NCI-H2081 (cell line): ENCODE data around the gene E2F1.

Experiments used
- DNase-seq, 2 experiments: peaks; one replicate each; lab custom pipeline; 2025; lab: John Stamatoyannopoulos, UW

The E2F1 gene

GRCh38 chr20:33687993-33688937, 2.1 kb upstream of the E2F1 start:
- no peak for DNase-seq

DNA sequence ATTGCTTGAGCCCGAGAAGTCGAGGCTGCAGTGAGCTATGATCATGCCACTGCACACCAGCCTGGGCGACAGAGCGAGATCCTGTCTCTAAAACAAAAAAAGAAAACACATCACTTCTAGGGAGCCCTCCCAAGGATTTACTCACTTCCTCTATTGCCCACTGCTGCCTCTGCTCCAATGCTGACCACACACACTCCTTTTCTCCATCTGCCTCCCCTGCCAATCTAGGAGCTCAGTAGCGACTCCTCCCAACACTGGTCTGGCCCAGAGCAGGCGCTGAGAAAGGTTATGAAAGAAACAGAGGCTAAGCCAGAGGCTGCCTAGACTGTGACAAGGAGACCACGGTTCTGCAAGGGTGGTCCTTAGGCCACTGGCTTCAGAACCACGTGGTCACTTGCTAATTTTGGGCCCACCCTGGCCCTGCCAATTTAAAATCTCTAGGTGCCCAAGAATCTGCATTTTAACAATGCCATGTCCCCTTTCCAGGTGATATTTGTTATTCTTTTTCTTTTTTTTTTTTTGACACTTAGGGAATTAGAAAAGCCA, 1.3 kb upstream of the E2F1 start:
- DNase-seq: no peak

- DNase-seq: no peak
These were observed 790 bp upstream of the E2F1 start for GRCh38 chr20:33686984-33687366.

GRCh38 chr20:33685328-33686099, 671 bp downstream of the E2F1 start:
- peak; percentile 48 to 75 for DNase-seq

DNA sequence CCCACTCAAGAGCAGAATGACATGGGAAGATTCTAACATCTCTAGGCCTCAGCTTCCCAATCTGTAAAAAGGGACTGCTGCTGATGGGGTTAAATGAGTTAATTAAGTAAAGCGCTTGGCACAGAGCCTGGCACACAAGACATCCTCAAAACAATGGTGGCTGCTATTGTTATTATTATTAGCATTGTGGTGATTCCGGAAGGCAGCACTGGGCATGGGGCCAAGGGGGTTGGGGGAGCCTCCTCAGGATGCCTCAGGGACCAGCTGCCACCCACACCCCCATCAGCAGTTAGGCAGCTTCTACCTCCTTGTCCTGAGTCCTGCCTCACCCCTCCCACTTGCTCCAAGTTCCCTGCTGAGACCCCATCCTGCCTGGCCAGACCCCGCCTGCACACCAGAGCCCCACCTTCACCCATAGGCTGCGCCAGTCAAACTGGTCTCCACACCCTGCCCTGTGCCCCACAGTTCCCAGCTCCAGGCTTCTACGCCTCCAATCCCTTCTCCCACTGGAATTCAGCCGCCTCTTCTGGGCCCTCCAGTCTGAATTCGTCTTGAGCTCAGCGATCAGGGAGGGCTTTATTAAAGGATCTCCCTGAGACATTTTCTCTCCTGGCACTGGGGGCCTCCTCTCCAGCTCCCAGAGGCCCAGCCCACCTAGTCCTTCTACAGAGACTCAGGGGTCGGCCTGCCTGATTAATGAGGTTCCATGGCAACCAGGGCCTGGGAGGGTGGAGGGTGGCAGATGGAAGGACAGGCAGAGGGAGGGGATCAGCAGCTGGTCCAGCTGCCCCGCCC, 1.5 kb downstream of the E2F1 start:
- DNase-seq: peak; percentile 78 to 90

- no peak for DNase-seq
These were observed 4.3 kb downstream of the E2F1 start for GRCh38 chr20:33681728-33682353.

- no peak for DNase-seq
These were observed 4.9 kb downstream of the E2F1 start for GRCh38 chr20:33681288-33681687.

GRCh38 chr20:33680686-33681085, 5.5 kb downstream of the E2F1 start:
- no peak for DNase-seq

GRCh38 chr20:33679758-33680485, 6.3 kb downstream of the E2F1 start:
- no peak for DNase-seq

GRCh38 chr20:33677991-33678702, 8.0 kb downstream of the E2F1 start:
- DNase-seq: no peak

- no peak for DNase-seq
These were observed 9.2 kb downstream of the E2F1 start for GRCh38 chr20:33676652-33677645.

GRCh38 chr20:33676121-33676520, 10.1 kb downstream of the E2F1 start:
- DNase-seq: no peak

GRCh38 chr20:33675136-33675959, 10.8 kb downstream of the E2F1 start:
- no peak for DNase-seq

- DNase-seq: peak; percentile 66 to 79
These were observed 11.7 kb downstream of the E2F1 start, which contains the start of gene NECAB3 for GRCh38 chr20:33674294-33675135. Gene NECAB3 (minus strand): TSS chr20:33674428. CDS start chr20:33674352, 76 bp downstream.

DNA sequence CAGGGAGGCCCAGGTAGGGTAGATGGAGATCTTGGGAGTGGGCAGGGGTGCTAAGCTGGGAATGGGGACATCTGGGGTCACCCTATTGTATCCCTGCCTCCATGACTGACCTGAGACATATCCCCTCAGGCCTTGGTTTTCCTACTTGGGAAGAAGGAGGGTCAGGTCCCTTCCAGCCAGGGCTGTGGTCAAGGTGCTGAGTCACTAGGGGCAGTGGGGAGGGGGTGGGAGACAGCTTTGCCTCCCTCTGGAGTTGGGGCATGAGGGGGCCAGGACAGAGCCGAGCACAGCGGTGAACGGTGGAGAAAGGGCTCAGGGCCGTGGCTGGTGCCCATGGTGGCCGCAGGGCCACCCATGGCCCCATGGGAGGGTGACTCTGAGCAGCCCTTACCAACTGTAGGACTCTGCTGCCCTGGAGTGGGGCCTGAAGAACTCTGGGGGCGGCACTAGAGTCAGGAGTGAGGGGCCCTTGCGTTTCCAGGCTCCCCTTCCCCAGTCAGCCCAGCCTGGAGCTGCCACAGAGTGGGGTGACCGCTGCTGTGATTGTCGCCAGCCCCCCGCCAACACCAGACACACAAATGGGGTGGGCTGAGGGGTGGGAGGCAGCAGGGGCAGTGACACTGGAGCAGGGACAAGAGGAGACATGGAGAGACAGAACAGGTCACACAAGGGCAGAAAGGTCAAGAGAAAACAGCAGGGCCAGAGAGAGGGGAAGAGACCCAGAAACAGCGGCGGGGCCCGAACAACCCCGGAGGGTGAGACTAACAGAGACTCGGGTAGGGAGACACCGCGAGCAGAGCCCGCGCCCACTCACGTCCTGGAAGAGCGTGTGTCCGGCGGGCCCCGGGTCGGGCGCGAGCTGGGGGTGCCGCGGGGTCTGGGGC, 12.5 kb downstream of the E2F1 start:
- DNase-seq: no peak

DNA sequence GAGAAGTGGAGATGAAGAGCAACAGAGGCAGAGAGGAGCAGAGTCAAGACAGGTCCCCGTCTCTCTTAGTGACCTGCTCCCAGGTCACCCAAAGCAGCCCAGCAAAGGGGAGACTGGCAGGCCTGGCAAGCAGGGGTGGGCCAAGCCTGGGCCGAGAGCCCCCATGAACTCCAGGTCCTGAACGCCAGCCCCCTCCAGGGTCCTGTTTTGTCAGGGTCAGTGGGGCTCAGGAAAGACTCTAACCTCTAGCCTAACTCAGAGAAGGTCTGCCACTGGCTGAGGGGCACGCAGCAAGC, 13.1 kb downstream of the E2F1 start:
- DNase-seq: no peak
